Right hindlimb (tissue), 1 donor: ENCODE results near the gene MPPED2.

Experiments used
- DNase-seq: peaks from one replicate; pipeline ENCODE4 v3.0.0-alpha.2; 2018

MPPED2 gene

DNA sequence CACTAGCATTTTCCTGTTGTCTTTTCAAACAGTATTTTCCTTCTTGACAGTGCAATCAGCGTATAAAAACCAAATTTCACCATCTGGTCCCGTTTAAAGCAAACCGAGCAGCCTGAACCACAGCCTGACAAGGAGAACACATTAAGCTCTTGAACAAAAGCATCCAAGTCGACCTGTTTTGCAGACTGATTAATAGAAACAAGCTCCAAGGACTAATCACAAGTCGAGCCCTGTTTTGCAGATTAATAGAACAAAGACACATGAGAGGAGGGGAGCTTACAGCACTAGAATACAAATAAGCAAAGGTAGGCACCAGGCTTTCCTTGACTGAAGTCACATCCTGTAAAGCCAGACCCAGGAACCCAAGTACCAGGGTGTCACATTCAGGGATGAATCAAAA is 104.8 kb downstream of the MPPED2 start:
- no peak for DNase-seq

DNA sequence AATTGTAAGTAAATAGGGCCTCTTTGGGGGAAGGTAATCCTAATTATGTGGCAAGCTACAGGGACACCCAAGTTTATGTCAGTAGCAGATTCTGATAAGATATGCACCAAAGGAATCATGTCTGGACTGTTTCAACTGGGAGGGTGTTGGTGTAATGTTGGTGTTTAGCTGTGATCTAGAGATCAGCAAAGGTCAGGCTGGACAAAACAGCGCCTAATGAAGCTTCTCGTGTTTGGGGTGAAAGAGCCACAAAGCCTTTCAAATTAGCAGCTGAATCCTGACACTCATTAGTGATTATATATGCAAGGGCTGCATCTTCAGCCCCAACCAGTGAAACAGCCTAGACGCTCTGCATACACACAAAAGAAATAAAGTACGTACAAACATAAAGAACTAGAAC is 106.3 kb downstream of the MPPED2 start:
- DNase-seq = no peak

DNA sequence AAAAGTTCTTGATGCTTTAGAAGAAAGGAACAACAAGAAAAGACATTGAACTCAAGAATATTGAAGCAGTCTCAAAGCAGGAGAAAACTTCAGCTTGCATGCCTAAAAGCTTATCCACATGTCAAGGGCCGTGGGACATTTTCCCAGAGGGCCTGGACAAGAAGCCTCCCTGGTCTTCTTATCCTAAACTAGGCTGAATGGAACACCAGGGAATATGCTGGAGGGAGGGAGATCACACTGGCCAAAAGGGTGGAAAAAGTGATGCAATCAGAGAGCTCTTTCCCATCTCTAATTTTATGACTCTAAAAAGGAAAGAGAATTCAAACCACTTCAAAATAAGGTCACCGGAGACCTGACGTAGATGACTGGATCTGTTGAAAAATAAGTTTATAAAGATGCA is 107.2 kb downstream of the MPPED2 start:
- peak; percentile 59 for DNase-seq

DNA sequence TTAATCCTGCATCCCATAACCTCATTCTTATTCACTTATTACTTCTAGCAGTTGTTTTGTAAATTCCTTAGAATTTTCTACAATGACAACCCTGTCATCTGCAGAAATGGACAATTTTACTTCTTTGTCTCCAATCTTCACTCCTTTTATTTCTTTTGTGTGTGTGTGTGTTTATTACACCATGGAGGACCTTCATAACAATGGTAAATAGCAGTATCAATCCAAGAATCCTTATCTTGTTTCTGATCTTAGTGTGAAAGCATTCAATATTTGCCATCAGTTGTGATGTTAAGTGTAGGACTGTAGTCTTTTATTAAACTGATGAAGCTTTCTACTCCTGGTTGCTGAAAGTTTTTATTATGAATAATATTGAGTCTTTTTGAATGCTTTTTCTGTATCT is 109.1 kb downstream of the MPPED2 start:
- no peak for DNase-seq

DNA sequence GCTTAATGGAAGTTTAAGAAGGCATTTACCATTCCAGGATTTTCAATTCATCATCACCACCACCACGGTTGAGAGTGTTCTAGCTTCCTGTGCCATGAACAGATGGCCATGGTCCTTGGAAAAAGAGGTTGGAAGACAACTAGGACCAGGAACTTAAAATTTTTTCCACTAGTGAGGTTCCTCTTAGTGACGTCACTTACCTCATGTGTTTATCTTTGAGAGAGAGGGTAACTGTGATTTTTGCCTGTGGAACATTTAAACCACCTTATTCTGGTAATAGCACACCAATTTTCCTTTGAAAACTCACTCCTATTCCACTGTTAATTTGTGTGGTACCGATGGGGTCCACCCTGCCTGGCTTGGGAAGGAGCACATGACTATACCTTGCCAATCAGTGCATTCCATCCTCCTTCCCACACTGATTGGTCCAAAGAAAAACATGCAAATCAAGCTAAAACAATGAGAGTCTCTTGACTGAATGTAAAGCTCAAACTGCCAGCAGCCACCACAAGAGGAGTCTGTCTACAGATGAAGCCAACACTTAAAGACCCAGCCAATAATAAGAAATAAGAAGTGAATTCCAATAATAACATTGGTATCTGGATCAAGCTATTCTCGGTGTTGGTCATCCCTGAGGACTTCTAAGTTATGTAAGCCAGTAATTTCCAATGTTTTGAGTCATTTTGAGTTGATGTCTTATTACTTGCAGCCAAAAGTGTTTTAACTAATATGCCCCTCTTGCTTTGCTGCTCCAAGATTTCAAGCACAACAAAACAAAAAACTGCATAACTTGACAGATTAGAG is 111.8 kb downstream of the MPPED2 start:
- no peak for DNase-seq

DNA sequence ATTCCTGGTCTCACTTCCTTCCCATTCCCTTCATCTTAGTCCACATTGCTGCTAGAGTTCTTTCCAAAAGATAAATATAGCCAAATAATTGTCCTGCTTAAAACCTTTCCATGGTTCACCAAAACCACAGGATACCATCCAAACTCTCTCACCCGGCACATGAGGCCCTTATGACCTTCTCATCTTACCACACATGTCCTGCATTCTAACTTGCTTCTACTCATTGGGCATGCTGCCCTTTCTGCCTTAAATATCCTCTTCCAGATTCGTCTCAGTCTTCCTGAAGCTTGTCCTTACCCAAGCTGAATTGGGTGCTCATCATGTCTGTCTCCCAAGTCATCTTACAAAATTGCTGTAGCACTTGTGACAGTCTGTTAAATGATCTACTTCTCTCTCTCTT is 114.9 kb downstream of the MPPED2 start:
- DNase-seq = no peak

DNA sequence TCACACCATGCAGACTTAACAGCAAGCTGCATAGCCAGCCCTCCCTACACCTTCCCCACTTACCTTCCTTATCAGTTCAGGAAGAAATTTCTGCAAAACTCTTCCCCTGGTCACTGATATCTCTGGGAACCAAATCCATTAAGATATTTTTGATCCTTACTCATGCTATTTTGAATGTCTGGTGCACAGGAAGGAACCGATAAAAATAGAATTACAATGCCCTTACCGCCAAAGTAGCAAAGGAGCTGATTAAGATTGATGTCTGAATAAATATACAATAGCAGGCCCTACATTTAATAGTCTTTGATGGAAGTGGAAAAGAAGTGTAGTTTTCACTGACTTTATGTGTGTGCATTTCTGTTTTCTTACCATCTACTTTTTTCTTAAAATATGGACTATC is 117.3 kb downstream of the MPPED2 start:
- DNase-seq = no peak

DNA sequence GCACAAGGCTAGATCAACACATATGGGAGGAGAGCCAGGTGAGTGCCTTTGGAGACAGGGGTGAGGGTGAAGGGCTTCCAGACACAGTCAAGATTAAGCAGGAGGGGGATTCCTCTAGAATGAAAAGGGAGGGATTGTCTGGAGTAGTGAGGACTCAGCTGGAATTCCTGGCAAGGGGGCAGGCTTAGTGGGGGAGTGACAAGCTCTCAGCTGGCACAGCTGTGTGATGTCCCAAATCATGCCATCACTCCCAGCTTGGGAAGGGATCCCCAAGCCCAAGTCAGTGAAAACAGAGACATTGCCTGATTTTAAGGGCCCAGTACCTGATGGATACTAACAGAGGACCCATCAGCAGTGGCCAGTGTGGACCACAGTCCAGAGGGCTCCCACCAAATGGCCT is 119.0 kb downstream of the MPPED2 start:
- DNase-seq = no peak

DNA sequence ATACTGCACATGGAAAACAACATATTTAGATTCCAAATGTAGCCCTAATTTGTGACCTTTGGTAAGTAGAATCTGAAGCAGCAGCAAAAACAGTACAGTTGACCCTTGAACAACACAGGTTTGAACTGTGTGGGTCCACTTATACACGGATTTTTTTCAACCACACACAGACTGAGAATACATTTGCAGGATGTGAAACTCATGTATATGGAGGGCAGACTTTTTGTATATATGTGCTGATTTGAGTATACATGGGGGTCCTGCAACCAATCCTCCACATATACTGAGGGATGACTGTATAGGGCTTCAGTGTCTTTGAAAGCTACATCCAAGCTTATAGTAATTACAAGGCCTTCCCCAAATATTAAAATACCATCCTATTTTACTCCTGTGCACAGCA is 120.5 kb downstream of the MPPED2 start:
- DNase-seq = no peak

DNA sequence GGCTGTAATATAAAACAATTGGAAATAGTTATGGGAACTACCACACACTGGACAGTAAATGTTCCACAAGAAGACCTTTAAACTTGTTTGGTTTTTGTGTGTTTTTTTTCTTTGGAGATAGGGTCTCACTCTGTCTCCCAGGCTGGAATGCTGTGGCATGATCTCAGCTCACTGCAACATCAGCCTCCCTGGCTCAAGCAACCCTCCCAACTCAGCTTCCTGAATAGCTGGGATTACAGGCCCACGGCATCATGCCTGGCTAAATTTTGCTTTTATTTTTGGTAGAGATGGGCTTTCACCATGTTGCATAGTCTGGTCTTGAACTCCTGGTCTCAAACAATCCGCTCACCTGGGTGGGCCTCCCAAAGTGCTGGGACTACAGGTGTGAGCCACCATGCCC is 121.0 kb downstream of the MPPED2 start:
- no peak for DNase-seq

DNA sequence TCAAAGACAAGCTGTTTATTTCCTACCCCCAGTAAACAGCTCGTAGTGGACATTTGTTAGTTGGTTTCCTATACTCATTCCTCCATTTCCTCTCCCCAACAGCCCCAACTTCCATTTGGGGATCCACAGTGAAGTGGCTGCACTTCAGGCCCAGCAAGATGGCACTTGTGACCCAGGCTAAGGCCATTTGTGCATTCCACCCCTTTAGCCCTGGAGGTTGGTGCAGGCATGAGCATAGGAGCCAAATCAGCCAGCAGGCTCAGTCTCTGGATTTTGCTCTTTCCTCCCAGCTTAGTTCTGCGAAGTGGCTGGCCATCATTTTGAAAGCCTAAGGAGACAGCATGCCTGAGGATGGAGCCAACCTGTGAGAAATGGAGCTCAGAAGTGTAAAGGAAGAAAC is 122.9 kb downstream of the MPPED2 start:
- DNase-seq = no peak

DNA sequence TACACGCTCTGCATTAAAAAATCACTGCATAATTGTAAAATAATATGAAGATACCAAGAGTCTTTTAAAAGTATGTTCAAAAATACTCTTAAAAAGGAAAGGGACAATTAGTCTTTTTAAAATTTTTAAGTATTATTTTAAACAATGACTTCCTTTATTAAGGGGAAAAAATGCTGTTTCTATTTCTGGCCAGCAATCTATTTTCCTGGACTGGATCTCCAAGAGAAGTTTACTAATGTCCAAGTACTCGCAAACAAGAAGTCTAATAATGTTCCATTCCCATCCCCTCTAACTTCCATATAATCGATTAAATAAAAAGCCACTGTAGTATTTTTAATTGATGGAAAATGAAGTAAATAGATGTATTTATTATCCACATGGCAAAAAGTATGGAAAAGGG is 123.7 kb downstream of the MPPED2 start:
- no peak for DNase-seq

DNA sequence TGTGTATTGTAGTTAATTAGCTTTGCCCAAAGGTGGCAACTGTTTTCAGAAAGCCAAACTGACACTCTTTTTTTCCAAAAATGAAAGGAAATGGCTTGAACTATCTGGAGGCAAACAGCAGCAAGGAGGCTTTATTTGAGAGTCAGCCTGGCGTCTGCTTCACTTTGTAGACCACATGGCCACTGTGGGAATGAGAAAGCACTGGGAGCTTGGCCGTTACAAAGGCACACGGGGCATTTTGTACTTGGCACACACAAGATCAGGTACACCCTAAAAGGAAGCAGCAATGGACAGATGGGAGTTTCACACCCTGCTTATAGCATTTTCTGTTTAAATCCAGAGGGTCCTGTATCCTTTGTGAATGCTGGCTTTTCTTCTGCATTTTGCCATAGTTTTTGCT is 126.3 kb downstream of the MPPED2 start:
- no peak for DNase-seq

DNA sequence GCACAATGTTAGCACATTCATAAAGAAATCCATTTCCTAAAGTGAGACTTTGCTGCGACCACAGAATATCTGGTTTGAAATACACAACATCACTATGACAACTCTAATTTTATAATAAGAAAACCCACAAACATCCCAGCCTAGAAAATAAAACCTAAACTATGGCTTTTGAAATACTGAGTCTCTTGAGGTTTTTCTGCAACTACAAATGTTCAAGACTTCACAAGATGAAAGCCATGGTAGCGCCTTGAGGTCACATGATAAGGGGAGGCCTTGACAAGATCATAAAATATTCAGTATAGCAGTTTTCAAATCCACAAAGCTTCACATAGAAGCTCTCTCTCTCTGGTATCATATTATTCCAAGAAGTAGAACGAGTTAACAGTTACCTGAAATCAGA is 126.8 kb downstream of the MPPED2 start:
- DNase-seq = no peak

DNA sequence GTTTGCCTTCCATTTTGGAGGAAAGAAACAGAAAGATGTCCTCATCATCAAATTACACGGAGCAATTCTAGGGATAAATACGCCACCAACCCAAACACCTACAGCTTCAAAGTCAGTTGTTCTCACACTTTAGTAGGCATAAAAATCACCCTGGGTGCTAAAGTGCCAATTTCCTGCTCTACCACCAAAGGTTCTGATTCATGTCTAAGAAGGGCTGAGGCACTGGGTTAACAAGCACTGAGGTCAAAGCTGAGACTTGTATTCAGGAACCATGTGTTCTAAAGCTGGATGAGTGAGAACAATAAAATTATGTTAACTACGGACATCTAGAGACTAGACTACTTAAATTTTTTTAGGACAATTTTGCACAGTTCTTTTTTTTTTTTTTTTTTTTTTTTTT is 127.6 kb downstream of the MPPED2 start:
- DNase-seq = no peak

DNA sequence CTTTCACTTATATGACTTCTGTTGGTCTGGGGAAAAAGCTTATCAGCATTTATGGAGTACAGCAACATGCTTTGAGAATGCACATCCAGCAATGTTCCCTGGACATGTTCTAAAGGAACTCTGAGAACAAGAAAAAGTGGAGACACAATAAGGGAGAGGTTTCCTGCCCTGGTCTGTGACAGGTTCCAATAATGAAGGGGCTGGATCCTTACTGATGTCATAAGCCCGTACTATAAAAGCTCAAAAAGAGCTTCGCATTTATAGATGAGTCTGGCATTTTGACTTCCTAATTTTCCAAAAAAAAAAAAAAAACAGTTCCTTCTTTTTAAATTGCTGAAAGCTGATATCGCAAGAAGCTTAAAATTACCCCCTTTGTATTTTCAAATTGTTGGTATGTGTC is 129.1 kb downstream of the MPPED2 start:
- no peak for DNase-seq

DNA sequence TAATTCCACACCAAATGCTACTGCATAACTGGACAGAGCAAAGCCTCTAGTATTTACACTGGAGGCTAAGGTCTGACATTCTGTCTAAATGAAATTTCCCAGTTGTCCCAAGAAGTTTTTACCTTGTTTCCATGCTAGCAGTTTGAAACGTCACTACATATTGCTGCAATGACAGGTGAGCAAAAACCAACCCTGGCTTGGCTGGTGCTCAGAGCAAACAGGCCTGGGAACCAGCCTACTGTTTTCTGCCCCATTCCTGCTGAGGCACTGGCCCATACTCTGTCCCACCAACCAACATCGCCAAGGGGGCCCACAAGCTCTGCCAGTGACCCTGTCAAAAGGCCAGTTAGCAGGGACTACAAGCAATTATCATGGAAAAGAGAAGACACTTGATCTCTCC is 131.1 kb downstream of the MPPED2 start:
- no peak for DNase-seq

DNA sequence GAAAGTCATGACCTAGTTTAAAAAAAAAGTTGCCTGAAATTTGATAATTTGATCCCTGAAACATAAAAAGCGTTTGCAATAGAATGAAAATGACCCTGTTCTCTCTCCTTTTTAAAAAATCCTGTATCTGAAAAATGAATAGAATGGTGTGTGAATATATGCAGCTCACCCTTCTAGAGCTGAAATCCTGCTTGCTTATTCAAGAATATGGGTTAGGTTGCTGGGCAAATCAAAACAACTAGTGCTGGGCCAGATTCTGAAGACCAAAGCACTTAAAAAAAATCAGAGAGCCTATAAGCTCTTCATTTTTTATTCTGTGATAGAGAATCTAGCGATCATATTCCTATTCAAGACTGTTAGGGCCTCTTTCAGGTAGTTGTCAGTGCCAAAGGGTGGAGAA is 131.6 kb downstream of the MPPED2 start:
- no peak for DNase-seq

DNA sequence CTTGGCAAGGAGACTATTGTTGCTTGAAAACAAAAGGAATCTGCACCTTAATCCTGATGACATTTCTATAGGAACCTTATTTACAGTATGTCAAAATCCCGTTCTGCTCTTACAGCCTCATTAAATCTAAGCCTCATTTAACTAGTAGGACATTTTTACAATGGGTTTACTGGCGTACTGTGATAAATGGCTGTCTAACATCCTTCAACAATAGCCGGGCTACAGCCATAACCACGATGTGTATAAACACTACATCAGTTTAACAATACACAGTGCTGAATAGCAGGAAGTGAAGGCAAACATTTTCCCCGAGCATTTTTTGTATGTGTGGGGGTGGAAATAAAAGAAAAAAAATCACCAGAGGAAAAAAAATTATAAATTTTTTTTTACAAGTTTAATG is 132.0 kb downstream of the MPPED2 start:
- DNase-seq = no peak

DNA sequence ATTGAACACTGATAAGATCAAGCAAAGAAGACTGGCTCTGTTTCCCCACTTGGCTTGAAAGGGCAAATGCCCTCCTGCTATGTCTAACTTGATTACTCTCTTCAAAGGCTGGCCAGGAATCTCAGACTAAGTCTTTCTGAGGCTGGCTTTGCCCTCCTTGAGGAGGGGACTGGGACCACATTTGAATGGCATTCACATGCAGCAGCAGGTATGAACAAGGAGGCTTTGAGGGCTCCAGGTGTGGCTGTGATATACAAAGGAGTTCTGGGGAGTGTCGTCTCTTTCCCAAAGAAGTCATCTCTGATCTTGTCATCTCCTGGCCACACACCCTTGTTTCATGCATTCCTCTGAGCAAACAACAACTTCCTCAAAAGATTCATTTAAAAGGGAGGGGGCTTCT is 132.4 kb downstream of the MPPED2 start:
- DNase-seq = no peak

DNA sequence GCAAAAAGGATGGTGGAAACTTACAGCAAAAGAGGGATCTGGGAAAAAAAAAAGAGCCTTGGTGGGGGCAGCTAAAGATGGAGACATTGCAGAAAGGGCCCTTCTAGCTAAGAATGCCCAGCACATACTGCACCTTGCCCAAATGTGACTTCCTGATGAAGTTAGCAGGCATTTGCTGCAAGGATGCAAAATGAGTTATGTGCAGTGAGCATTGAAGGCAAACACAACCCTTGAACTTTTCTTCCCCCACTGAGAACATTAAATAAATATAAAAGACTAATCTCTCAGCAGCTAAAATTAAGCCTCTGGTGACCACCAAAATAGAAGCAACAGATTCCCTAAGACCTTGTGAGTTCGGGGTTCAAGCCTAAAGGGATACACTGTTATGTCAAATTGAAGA is 133.3 kb downstream of the MPPED2 start:
- no peak for DNase-seq

DNA sequence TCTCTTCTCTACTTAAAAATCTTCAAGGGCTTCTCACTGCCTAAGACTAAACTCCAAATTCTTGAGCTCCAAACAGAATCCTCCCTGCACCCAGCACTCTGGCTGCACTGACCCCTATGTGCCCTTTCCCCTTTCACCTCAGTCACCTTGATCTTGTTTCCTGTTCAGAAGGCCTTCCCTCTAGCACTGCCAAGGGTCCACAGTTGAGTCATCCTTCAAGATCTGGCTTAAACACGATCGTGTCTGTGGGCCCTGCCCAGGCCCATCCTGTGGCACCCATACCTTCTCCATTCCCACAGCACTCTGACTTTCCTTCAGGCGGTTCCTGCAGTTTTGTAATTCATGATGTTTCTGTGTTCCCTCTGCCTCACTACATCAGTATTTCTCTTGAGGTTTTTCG is 134.0 kb downstream of the MPPED2 start:
- DNase-seq = no peak

DNA sequence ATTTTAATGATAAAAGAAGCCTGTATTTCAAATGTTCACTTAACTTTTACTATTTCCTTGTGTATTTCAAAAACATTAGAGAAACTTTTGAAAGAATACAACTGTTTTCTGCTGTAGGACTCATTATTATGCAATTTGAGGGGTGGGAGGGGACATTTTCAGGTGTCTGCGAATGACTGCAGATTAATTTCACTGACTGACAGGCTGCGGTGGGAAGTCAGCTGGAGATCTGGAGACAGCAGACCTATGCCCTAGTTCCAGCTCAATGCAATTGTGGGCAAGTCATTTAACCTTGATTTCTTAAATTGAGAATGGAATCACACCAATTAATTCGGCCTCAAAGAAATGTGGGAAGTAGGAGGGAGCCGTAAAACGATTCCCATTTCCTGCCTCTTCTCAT is 134.5 kb downstream of the MPPED2 start:
- DNase-seq = no peak

DNA sequence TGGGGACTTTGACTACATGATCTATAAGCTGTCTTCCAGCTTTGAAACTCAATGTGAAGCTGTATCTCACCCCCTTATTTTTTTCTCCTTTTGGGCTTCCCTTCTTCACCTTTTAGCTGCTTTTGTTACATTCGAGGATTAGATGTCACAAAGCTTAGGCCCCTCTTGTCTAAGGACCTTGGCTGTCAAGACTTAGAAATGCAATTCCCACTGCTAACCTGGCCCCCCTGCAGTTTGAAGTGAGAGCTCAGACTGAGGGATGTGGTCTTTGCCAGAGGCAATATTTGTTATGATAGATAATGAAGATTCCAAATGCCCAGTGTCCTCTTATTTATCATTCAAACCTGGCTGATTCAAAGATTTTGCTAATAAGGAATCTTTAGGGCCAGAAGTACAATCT is 135.0 kb downstream of the MPPED2 start:
- DNase-seq = no peak

DNA sequence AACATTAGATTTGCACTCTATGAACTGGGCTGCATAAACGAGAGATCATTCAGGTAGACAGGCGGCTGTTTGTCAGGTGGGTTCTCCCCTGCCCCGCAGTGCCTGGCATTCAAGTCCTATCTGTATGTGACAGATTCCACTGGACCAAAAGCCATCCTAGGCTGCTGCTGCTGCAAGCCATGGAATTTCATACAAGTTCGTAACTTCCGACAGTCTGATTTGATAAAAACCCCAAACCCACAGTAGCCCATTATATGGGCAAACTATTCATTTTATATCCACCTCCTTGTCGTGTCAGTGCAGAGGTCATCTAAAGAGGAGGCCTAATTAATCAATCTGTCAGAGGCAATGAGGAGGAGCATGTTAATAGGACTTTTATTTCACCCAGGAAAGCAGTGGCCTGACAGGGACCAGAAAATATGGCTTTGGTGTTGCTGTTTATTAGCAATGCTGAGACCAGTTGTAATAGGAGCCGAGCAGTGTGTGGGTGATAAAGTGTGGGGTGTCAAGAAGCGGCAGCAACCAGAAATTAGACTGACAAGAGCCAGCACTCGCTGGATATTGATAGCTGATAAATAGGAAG is 139.0 kb downstream of the MPPED2 start:
- no peak for DNase-seq
